Tibial nerve (tissue), 3 donors: ENCODE measurements around the gene HNRNPF.

Source experiments
- POLR2A ChIP-seq, 2 donors: fragments of 450-650 bp; IDR thresholded peaks; one replicate each; pipeline ENCODE4 v1.6.1; 2017; ENCODE audit warnings: antibody characterized with exemption in 2 of 2, mild to moderate bottlenecking in 2 of 2, moderate library complexity in 2 of 2
- TF ChIP-seq, protein P1 (sequence below), 5 experiments: fragments of 200-600 bp in 3 of 5; fragments of 450-650 bp in 2 of 5; sonication (generic) in 3 of 5; IDR thresholded peaks; one replicate each; pipeline ENCODE4 v1.5.1; 2016 to 2019; ENCODE audit warnings: antibody characterized with exemption in 5 of 5, mild to moderate bottlenecking in 3 of 5, moderate library complexity in 2 of 5

- TF ChIP-seq, protein P1, sequence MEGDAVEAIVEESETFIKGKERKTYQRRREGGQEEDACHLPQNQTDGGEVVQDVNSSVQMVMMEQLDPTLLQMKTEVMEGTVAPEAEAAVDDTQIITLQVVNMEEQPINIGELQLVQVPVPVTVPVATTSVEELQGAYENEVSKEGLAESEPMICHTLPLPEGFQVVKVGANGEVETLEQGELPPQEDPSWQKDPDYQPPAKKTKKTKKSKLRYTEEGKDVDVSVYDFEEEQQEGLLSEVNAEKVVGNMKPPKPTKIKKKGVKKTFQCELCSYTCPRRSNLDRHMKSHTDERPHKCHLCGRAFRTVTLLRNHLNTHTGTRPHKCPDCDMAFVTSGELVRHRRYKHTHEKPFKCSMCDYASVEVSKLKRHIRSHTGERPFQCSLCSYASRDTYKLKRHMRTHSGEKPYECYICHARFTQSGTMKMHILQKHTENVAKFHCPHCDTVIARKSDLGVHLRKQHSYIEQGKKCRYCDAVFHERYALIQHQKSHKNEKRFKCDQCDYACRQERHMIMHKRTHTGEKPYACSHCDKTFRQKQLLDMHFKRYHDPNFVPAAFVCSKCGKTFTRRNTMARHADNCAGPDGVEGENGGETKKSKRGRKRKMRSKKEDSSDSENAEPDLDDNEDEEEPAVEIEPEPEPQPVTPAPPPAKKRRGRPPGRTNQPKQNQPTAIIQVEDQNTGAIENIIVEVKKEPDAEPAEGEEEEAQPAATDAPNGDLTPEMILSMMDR (IDR thresholded peaks at IDR 0.05), result no peak
- TF ChIP-seq POLR2A (IDR thresholded peaks at IDR 0.05), result no peak
Measured at GRCh38 chr10:43350686-43351085, 58.3 kb downstream of the HNRNPF start.
